HCT116 (cell line): ENCODE data around the gene PCCA. TPM values are rescaled to one million over a fixed set of nuclear protein-coding genes. Genes with fewer than 3 reads are reported as not detected.

Source experiments
- ATAC-seq: fragments of 200-7000 bp; cut with Tn5 transposase; 2 replicates; pipeline ENCODE4 v1.9.1; 2020; ENCODE audit warnings: mild to moderate bottlenecking, moderate library complexity
- BruUV-seq: library from RNA; stranded (reverse); fragments of 400-500 nt; replicated peaks from 2 replicates; lab custom pipeline; 2021; lab: Mats Ljungman, UMichigan
- CTCF ChIA-PET: fragments of 300-600 bp; sonication (Branson Sonifier 250); formaldehyde crosslinking; loops from one replicate; lab custom pipeline; 2021; ENCODE audit warnings: antibody characterized with exemption; lab: Charles Lee
- POLR2A ChIA-PET: fragments of 300-600, 350-600 bp; sonication (Branson Sonifier 250); formaldehyde crosslinking; loops from one replicate; lab custom pipeline; 2021; ENCODE audit warnings: antibody characterized with exemption; lab: Charles Lee
- RAD21 ChIA-PET, 2 experiments: fragments of 300-600 bp; sonication (Branson Sonifier 250); formaldehyde crosslinking; loops; one replicate each; lab custom pipeline; 2023; ENCODE audit warnings: low total read pairs in 2 of 2; ENCODE audit not compliant: uncharacterized antibody in 2 of 2, unreplicated experiment in 2 of 2, low non-redundant PET in 1 of 2; lab: Charles Lee
- DNase-seq: peaks from one replicate; pipeline ENCODE4 v3.0.0-alpha.2; 2010; ENCODE audit warnings: low read depth, low spot score
- H2AFZ ChIP-seq: fragments of 200-600 bp; shearing (Covaris generic), sonication (generic); 2 replicates; pipeline ENCODE4 v1.6.1; 2017; ENCODE audit warnings: low read depth, mixed run types, mixed read lengths, antibody characterized with exemption, low read length; ENCODE audit not compliant: poor library complexity, severe bottlenecking
- H3K27ac ChIP-seq: 2 replicates; pipeline ENCODE4 v1.5.1; 2012; ENCODE audit warnings: low read depth, low read length
- H3K27me3 ChIP-seq: fragments of 200-600 bp; sonication (generic); 2 replicates; pipeline ENCODE4 v1.6.1; 2016; ENCODE audit warnings: mixed run types, low read length, mixed read lengths; ENCODE audit not compliant: insufficient read depth
- H3K36me3 ChIP-seq, 2 experiments: fragments of 200-500 bp in 1 of 2; fragments of 200-600 bp in 1 of 2; sonication (Bioruptor generic) in 1 of 2; sonication (generic) in 1 of 2; 2 replicates each; pipeline versions ENCODE4 v1.5.1 to v1.6.1; 2014 to 2016; ENCODE audit warnings: low read length in 2 of 2, inconsistent platforms in 1 of 2, mixed read lengths in 1 of 2, mixed run types in 1 of 2; ENCODE audit not compliant: insufficient read depth in 2 of 2, control insufficient read depth in 1 of 2
- H3K4me1 ChIP-seq, 2 experiments: fragments of 200-600 bp in 1 of 2; sonication (generic) in 1 of 2; 2 replicates each; pipeline versions ENCODE4 v1.5.1 to v1.6.1; 2012 to 2017; ENCODE audit warnings: low read length in 2 of 2, inconsistent platforms in 1 of 2, mild to moderate bottlenecking in 1 of 2, mixed read lengths in 1 of 2, mixed run types in 1 of 2, moderate library complexity in 1 of 2; ENCODE audit not compliant: insufficient read depth in 2 of 2, control insufficient read depth in 1 of 2
- H3K4me2 ChIP-seq: fragments of 200-600 bp; sonication (generic); 2 replicates; pipeline ENCODE4 v1.6.1; 2017; ENCODE audit warnings: mixed run types, low read length, mixed read lengths
- H3K4me3 ChIP-seq, 2 experiments: fragments of 200-600 bp in 1 of 2; sonication (generic) in 1 of 2; replicated peaks in 1 of 2; 2 replicates each; pipeline ENCODE4 v1.5.1; 2011 to 2016; ENCODE audit warnings: low read length in 2 of 2, control low read depth in 1 of 2, low read depth in 1 of 2, mild to moderate bottlenecking in 1 of 2, mixed read lengths in 1 of 2, mixed run types in 1 of 2
- H3K79me2 ChIP-seq: fragments of 200-600 bp; sonication (generic); 2 replicates; pipeline ENCODE4 v1.6.1; 2017; ENCODE audit warnings: mild to moderate bottlenecking, mixed run types, low read length, moderate library complexity, mixed read lengths; ENCODE audit not compliant: insufficient read depth
- H3K9ac ChIP-seq: fragments of 200-600 bp; sonication (generic); 2 replicates; pipeline ENCODE4 v1.6.1; 2016; ENCODE audit warnings: low read length, mixed read lengths
- H3K9me2 ChIP-seq: fragments of 200-600 bp; sonication (generic), shearing (Covaris generic); 2 replicates; pipeline ENCODE4 v1.6.1; 2017; ENCODE audit warnings: mixed run types, mild to moderate bottlenecking, moderate library complexity; ENCODE audit not compliant: insufficient read depth
- H3K9me3 ChIP-seq, 2 experiments: fragments of 200-500 bp in 1 of 2; fragments of 200-600 bp in 1 of 2; sonication (Bioruptor generic) in 1 of 2; sonication (generic) in 1 of 2; 2 replicates each; pipeline ENCODE4 v1.6.1; 2014 to 2017; ENCODE audit warnings: low read length in 2 of 2, mixed read lengths in 2 of 2, inconsistent platforms in 1 of 2, low read depth in 1 of 2, mild to moderate bottlenecking in 1 of 2, mixed run types in 1 of 2, moderate library complexity in 1 of 2; ENCODE audit not compliant: control insufficient read depth in 1 of 2, insufficient read depth in 1 of 2
- H4K20me1 ChIP-seq: fragments of 200-600 bp; sonication (generic), shearing (Covaris generic); 2 replicates; pipeline ENCODE4 v1.6.1; 2017; ENCODE audit warnings: mixed run types, mild to moderate bottlenecking, moderate library complexity; ENCODE audit not compliant: insufficient read depth
- CBX3 ChIP-seq: IDR thresholded peaks from 2 replicates; pipeline ENCODE4 v1.6.1; 2012; ENCODE audit warnings: low read depth
- CEBPB ChIP-seq: IDR thresholded peaks from 2 replicates; pipeline ENCODE4 v1.6.1; 2012; ENCODE audit warnings: low read depth
- ELF1 ChIP-seq: IDR thresholded peaks from 2 replicates; pipeline ENCODE4 v1.6.1; 2012; ENCODE audit warnings: low read depth, borderline replicate concordance
- EZH2 ChIP-seq: fragments of 200-600 bp; sonication (generic); IDR thresholded peaks from 2 replicates; pipeline ENCODE4 v1.6.1; 2017; ENCODE audit warnings: antibody characterized with exemption, mixed run types
- EZH2phosphoT487 ChIP-seq: fragments of 200-600 bp; IDR thresholded peaks from 2 replicates; pipeline ENCODE4 v1.6.1; 2018; ENCODE audit warnings: antibody characterized with exemption, borderline replicate concordance
- POLR2A ChIP-seq: IDR thresholded peaks from 2 replicates; pipeline ENCODE4 v1.7.0; 2011; ENCODE audit warnings: borderline replicate concordance; ENCODE audit not compliant: insufficient read depth, insufficient read length; ENCODE audit errors: extremely low read depth
- POLR2AphosphoS5 ChIP-seq: IDR thresholded peaks from 2 replicates; pipeline ENCODE4 v1.6.1; 2011; ENCODE audit warnings: mild to moderate bottlenecking, low read depth, low read length, moderate library complexity
- RAD21 ChIP-seq: IDR thresholded peaks from 2 replicates; pipeline ENCODE4 v1.6.1; 2012; ENCODE audit warnings: low read depth, mild to moderate bottlenecking
- SIN3A ChIP-seq: IDR thresholded peaks from 2 replicates; pipeline ENCODE4 v1.6.1; 2012; ENCODE audit warnings: low read depth
- SP1 ChIP-seq: IDR thresholded peaks from 2 replicates; pipeline ENCODE4 v1.6.1; 2012; ENCODE audit warnings: low read depth
- TCF7L2 ChIP-seq: IDR thresholded peaks from 2 replicates; pipeline ENCODE4 v1.7.0; 2011; ENCODE audit warnings: borderline replicate concordance, inconsistent platforms; ENCODE audit not compliant: insufficient read depth, insufficient read length; ENCODE audit errors: extremely low read depth
- YY1 ChIP-seq: IDR thresholded peaks from 2 replicates; pipeline ENCODE4 v1.6.1; 2011; ENCODE audit warnings: low read length, low read depth, moderate library complexity, mild to moderate bottlenecking; ENCODE audit not compliant: insufficient replicate concordance; ENCODE audit errors: extremely low read depth
- ZFX ChIP-seq: fragments of 450-650 bp; IDR thresholded peaks from 2 replicates; pipeline ENCODE4 v1.6.1; 2017
- ZNF274 ChIP-seq: fragments of 200-500 bp; sonication (Bioruptor generic); IDR thresholded peaks from 2 replicates; pipeline ENCODE4 v1.6.1; 2014; ENCODE audit warnings: mild to moderate bottlenecking, low read depth, low read length, inconsistent platforms
- intact Hi-C: fragments of 100-400 bp; cut with micrococcal nuclease; formaldehyde crosslinking; loops from 2 replicates; pipeline ENCODE4 v1.10.0; 2022
- total RNA-seq: library from RNA; stranded (reverse); gene quantifications from one replicate; pipeline ENCODE4 v1.2.1, GENCODE V29; 2021; ENCODE audit not compliant: unreplicated experiment
- TF ChIP-seq, protein P1 (sequence below): IDR thresholded peaks from 2 replicates; pipeline ENCODE4 v1.6.1; 2012; ENCODE audit warnings: low read depth
- TF ChIP-seq, protein P2 (sequence below): IDR thresholded peaks from 2 replicates; pipeline ENCODE4 v1.6.1; 2012

Gene PCCA
- total RNA-seq, 1 experiment from 2014 or later: 23.0 TPM

DNA sequence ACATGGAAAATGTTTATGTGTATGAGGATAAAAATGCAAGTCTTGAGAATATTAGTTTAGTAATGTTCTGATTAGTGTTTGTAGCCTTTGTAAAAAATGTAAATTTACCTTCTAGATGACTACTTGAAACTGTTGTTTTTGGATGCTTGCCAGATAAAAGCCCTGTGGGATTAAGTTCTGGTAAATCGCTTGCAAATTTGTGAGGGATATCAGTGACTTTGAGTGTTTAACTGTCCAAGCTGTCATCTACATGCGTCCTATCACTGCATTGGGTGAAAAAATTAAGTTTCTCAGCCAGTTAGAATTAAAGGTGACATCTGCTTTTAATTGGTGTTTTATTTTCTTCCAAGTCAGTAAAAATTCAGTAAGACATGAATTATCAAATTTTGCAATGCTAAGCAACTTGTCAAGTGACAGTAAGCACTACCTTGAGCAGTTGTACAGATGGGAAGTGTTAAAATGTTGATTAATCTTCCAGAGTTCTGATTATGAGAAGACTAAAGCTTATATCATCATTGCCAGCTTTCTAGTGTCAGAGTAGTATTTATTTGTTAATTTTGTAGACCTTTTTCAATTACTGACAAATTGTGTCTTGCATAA lies 88.0 kb downstream of the PCCA start (continued):
- TF ChIP-seq, protein P1, sequence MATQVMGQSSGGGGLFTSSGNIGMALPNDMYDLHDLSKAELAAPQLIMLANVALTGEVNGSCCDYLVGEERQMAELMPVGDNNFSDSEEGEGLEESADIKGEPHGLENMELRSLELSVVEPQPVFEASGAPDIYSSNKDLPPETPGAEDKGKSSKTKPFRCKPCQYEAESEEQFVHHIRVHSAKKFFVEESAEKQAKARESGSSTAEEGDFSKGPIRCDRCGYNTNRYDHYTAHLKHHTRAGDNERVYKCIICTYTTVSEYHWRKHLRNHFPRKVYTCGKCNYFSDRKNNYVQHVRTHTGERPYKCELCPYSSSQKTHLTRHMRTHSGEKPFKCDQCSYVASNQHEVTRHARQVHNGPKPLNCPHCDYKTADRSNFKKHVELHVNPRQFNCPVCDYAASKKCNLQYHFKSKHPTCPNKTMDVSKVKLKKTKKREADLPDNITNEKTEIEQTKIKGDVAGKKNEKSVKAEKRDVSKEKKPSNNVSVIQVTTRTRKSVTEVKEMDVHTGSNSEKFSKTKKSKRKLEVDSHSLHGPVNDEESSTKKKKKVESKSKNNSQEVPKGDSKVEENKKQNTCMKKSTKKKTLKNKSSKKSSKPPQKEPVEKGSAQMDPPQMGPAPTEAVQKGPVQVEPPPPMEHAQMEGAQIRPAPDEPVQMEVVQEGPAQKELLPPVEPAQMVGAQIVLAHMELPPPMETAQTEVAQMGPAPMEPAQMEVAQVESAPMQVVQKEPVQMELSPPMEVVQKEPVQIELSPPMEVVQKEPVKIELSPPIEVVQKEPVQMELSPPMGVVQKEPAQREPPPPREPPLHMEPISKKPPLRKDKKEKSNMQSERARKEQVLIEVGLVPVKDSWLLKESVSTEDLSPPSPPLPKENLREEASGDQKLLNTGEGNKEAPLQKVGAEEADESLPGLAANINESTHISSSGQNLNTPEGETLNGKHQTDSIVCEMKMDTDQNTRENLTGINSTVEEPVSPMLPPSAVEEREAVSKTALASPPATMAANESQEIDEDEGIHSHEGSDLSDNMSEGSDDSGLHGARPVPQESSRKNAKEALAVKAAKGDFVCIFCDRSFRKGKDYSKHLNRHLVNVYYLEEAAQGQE: no peak
- TF ChIP-seq TCF7L2: no peak
- TF ChIP-seq SP1: no peak
- no peak for TF ChIP-seq ZFX
- TF ChIP-seq, protein P2, sequence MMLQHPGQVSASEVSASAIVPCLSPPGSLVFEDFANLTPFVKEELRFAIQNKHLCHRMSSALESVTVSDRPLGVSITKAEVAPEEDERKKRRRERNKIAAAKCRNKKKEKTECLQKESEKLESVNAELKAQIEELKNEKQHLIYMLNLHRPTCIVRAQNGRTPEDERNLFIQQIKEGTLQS: no peak
- no peak for TF ChIP-seq YY1
- TF ChIP-seq CBX3: no peak
- no peak for TF ChIP-seq ZNF274
- no peak for TF ChIP-seq ELF1

DNA sequence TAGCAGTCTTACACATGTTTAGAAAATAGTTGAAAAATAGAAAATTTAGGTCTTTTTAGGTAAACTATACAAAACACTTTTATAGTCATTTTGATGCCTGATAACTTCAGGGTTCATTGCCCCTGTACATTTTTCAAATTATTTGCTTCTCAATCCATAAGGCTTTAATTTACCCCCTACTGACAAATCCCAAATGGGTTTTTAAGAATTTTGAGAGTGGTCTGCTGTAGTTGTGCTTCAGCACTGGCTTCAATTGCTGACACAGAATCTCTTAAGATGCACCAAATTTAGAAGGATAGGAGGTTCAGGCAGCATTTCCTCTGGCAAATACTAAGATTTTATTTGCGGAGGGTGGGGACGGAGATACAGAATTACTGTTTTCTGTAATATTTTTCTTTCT lies 89.4 kb downstream of the PCCA start:
- CTCF ChIA-PET: no interaction called here
- RAD21 ChIA-PET: no interaction called here
- Histone ChIP-seq H3K79me2 (no peaks in the 10 kb centered on the region), H3K4me1 (peaks cover 0 to 7% of the 10 kb centered on the region in 2 experiments; a peak in 2 of 4 replicates), H3K27me3 (no peaks in the 10 kb centered on the region), H3K9me2 (no peaks in the 10 kb centered on the region), H3K9ac (no peak overlapping the region), H2AFZ (no peak overlapping the region), H3K4me3 (no peak overlapping the region), H3K36me3 (no peaks in the 10 kb centered on the region), H4K20me1 (no peaks in the 10 kb centered on the region), H3K4me2 (no peak overlapping the region), H3K27ac (no peak overlapping the region), H3K9me3 (no peaks in the 10 kb centered on the region)
- DNase-seq (no peak), ATAC-seq (no peak)
- no TSS peak for BruUV-seq
- intact Hi-C loops: no loop called here
- POLR2A ChIA-PET: no interaction called here
- TF ChIP-seq SIN3A (no peak), EZH2 (no peak), SP1 (no peak), TCF7L2 (no peak), CEBPB (no peak), YY1 (no peak), POLR2AphosphoS5 (no peak), EZH2phosphoT487 (no peak), ZNF274 (no peak), RAD21 (no peak), ZFX (no peak), POLR2A (no peak), ELF1 (no peak), CBX3 (no peak)
- TF ChIP-seq, protein P1: no peak
- TF ChIP-seq, protein P2: no peak
